Liver (tissue), 9 donors: ENCODE data around the gene EXD3. TPM values are rescaled to one million over a fixed set of nuclear protein-coding genes. Genes with fewer than 3 reads are reported as not detected.

Experiments
- DNase-seq: peaks from one replicate; pipeline ENCODE4 v3.0.0-alpha.2; 2017; ENCODE audit warnings: low spot score
- H3K27ac ChIP-seq, 2 donors: one replicate each; pipeline ENCODE4 v1.7.0; 2013; ENCODE audit warnings: inconsistent platforms in 2 of 2, low read length in 2 of 2, control low read depth in 1 of 2, low read depth in 1 of 2, mild to moderate bottlenecking in 1 of 2
- H3K27me3 ChIP-seq, 4 donors: one replicate each; pipeline versions ENCODE4 v1.6.1 to v1.7.0; 2013; ENCODE audit warnings: low read length in 3 of 4, inconsistent platforms in 1 of 4, mild to moderate bottlenecking in 1 of 4, moderate library complexity in 1 of 4; ENCODE audit not compliant: control insufficient read depth in 4 of 4, insufficient read depth in 4 of 4
- H3K36me3 ChIP-seq, 4 donors: one replicate each; pipeline versions ENCODE4 v1.6.1 to v1.7.0; 2013; ENCODE audit warnings: low read length in 3 of 4, mild to moderate bottlenecking in 3 of 4, low read depth in 1 of 4, moderate library complexity in 1 of 4; ENCODE audit not compliant: control insufficient read depth in 4 of 4, insufficient read depth in 3 of 4
- H3K4me1 ChIP-seq, 4 donors: one replicate each; pipeline versions ENCODE4 v1.6.1 to v1.7.0; 2013; ENCODE audit warnings: low read length in 3 of 4, mild to moderate bottlenecking in 3 of 4, moderate library complexity in 1 of 4; ENCODE audit not compliant: control insufficient read depth in 4 of 4, insufficient read depth in 4 of 4
- H3K4me3 ChIP-seq, 3 donors: one replicate each; pipeline versions ENCODE4 v1.6.1 to v1.7.0; 2013; ENCODE audit warnings: low read length in 3 of 3, control low read depth in 1 of 3, low read depth in 1 of 3, mild to moderate bottlenecking in 1 of 3
- H3K9ac ChIP-seq, 2 donors: one replicate each; pipeline ENCODE4 v1.7.0; 2013; ENCODE audit warnings: low read length in 2 of 2, mild to moderate bottlenecking in 2 of 2, moderate library complexity in 2 of 2, control low read depth in 1 of 2, low read depth in 1 of 2
- H3K9me3 ChIP-seq, 4 donors: one replicate each; pipeline versions ENCODE4 v1.6.1 to v1.7.0; 2013; ENCODE audit warnings: low read length in 3 of 4; ENCODE audit not compliant: control insufficient read depth in 4 of 4
- EGR1 ChIP-seq, 2 donors: IDR thresholded peaks; 2 replicates each; pipeline ENCODE4 v1.6.1; 2016 to 2018; ENCODE audit warnings: antibody characterized with exemption in 2 of 2, low read depth in 2 of 2
- FOXA1 ChIP-seq: IDR thresholded peaks from 2 replicates; pipeline ENCODE4 v1.6.1; 2016; ENCODE audit warnings: antibody characterized with exemption
- FOXA2 ChIP-seq: IDR thresholded peaks from 2 replicates; pipeline ENCODE4 v1.6.1; 2016; ENCODE audit warnings: antibody characterized with exemption
- GABPA ChIP-seq, 2 donors: IDR thresholded peaks in 1 of 2; conservative IDR thresholded peaks in 1 of 2; 2 replicates each; pipeline ENCODE4 v1.6.1; 2016; ENCODE audit warnings: antibody characterized with exemption in 2 of 2, mild to moderate bottlenecking in 1 of 2, moderate library complexity in 1 of 2
- HNF4A ChIP-seq, 2 donors: conservative IDR thresholded peaks; 2 replicates each; pipeline ENCODE4 v1.6.1; 2016; ENCODE audit warnings: antibody characterized with exemption in 2 of 2, mild to moderate bottlenecking in 2 of 2
- HNF4G ChIP-seq: IDR thresholded peaks from 2 replicates; pipeline ENCODE4 v1.6.1; 2016; ENCODE audit warnings: antibody characterized with exemption
- JUND ChIP-seq, 2 donors: IDR thresholded peaks; 2 replicates each; pipeline ENCODE4 v1.6.1; 2016; ENCODE audit warnings: antibody characterized with exemption in 2 of 2
- NR2F2 ChIP-seq: IDR thresholded peaks from 2 replicates; pipeline ENCODE4 v1.6.1; 2016; ENCODE audit warnings: antibody characterized with exemption
- RAD21 ChIP-seq, 2 donors: IDR thresholded peaks; 2 replicates each; pipeline ENCODE4 v1.6.1; 2016; ENCODE audit warnings: antibody characterized with exemption in 2 of 2, mild to moderate bottlenecking in 2 of 2
- RXRA ChIP-seq, 2 donors: IDR thresholded peaks; 2 replicates each; pipeline ENCODE4 v1.6.1; 2017 to 2018; ENCODE audit warnings: antibody characterized with exemption in 2 of 2, mild to moderate bottlenecking in 1 of 2
- SP1 ChIP-seq: IDR thresholded peaks from 2 replicates; pipeline ENCODE4 v1.6.1; 2018; ENCODE audit warnings: antibody characterized with exemption, mild to moderate bottlenecking
- TAF1 ChIP-seq: conservative IDR thresholded peaks from 2 replicates; pipeline ENCODE4 v1.6.1; 2016; ENCODE audit warnings: antibody characterized with exemption, mild to moderate bottlenecking
- YY1 ChIP-seq: IDR thresholded peaks from 2 replicates; pipeline ENCODE4 v1.6.1; 2016; ENCODE audit warnings: antibody characterized with exemption, mild to moderate bottlenecking
- WGBS: extraction: QIAGEN DNeasy Blood & Tissue Kit; methylation state at CpG from one replicate; pipeline ENCODE4 v1.1.7; 2013; 5-methylcytosine and 5-hydroxymethylcytosine counted together
- polyA plus RNA-seq, 2 donors: library from polyadenylated mRNA; stranded (reverse) in 1 of 2; unstranded in 1 of 2; fragments of 200-250 nt in 1 of 2; fragments of >200 nt in 1 of 2; fragmentation: Nextera tagmentation in 1 of 2; extraction: Ambion mirVana in 1 of 2; gene quantifications; one replicate each; pipeline versions ENCODE4 v1.2.1 to v1.2.3, GENCODE V29; 2013 to 2015
- total RNA-seq, 2 donors: library from RNA; depleted of rRNA; stranded (reverse); fragments of >200 nt; gene quantifications; one replicate each; pipeline ENCODE4 v1.2.3, GENCODE V29; 2014
- TF ChIP-seq, protein P1 (sequence below): IDR thresholded peaks from 2 replicates; pipeline ENCODE4 v1.6.1; 2016; ENCODE audit warnings: antibody characterized with exemption, mild to moderate bottlenecking
- TF ChIP-seq, protein P2 (sequence below): IDR thresholded peaks from 2 replicates; pipeline ENCODE4 v1.6.1; 2016; ENCODE audit warnings: antibody characterized with exemption
- TF ChIP-seq, protein P3 (sequence below): IDR thresholded peaks from 2 replicates; pipeline ENCODE4 v1.6.1; 2016; ENCODE audit warnings: antibody characterized with exemption
- TF ChIP-seq, protein P4 (sequence below): fragments of 150-350 bp; IDR thresholded peaks from 2 replicates; pipeline ENCODE4 v1.5.1; 2017; ENCODE audit warnings: improper control_type of control experiment, low read depth, low read length; ENCODE audit not compliant: missing input control
- TF ChIP-seq, protein P5 (sequence below): IDR thresholded peaks from 2 replicates; pipeline ENCODE4 v1.6.1; 2016; ENCODE audit warnings: antibody characterized with exemption
- donor health status: healthy.
- donor health status: healthy.
- donor health status: healthy.
- donor health status: healthy.
- donor health status: healthy.

The EXD3 gene
- total and polyA plus RNA-seq, 4 donors, result 2.5 to 6.7 (median 3.7) TPM

DNA sequence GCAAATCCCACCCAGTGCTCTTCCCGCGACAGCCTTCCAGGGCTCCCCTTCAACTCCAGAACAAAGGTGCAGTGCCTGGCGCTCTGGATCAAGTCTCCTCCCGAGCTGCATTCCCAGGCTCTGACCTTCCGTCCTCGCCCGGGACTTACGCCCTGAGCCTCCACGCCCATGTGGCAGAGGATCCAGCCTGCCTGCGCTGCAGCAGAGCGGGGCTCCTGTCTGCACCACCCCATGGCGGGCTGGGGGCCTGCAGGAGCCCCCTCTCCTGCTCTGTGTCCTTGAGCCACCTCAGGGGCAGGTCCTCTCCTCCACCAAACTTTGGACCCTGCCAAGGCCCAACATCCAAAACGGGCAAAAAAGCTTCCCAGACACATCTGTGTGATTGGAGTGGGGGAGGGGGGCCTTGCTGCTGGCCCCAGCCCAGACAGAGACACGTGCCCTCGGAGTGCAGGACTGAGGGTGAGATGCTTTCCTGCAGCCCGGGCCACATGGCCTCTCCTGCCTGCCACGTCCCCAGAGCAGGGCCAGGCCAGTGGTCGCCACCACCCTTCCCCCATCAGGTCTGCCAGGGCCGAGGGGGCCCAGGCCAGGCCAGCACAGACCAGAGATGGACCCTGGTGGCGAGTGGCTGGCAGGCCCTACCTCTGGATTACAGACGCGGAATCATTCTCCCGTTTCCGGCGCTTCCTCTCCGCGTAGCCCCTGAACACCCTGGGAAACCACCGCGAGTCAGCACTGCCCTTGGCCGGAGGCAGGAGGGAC is 31.8 kb upstream of the EXD3 start:
- Histone ChIP-seq H3K36me3 (peaks cover 0 to 4% (median 1%) of the 10 kb centered on the region in 4 donors), H3K27me3 (no peaks in the 10 kb centered on the region), H3K9me3 (no peaks in the 10 kb centered on the region), H3K27ac (peak overlapping the region; percentile 90 to 92), H3K4me1 (peaks cover 24 to 53% (median 38%) of the 10 kb centered on the region in 4 donors), H3K9ac (peak overlapping the region; percentile 35 to 74), H3K4me3 (peak overlapping the region; percentile 2 to 58 (median 25))
- 43% methylated on average over 30 of the region's 30 CpGs for WGBS
- peak; percentile 24 for TF ChIP-seq YY1
- peak; percentile 79 to 81 for TF ChIP-seq HNF4A (conservative IDR thresholded peaks at IDR 0.05)
- TF ChIP-seq, protein P1, sequence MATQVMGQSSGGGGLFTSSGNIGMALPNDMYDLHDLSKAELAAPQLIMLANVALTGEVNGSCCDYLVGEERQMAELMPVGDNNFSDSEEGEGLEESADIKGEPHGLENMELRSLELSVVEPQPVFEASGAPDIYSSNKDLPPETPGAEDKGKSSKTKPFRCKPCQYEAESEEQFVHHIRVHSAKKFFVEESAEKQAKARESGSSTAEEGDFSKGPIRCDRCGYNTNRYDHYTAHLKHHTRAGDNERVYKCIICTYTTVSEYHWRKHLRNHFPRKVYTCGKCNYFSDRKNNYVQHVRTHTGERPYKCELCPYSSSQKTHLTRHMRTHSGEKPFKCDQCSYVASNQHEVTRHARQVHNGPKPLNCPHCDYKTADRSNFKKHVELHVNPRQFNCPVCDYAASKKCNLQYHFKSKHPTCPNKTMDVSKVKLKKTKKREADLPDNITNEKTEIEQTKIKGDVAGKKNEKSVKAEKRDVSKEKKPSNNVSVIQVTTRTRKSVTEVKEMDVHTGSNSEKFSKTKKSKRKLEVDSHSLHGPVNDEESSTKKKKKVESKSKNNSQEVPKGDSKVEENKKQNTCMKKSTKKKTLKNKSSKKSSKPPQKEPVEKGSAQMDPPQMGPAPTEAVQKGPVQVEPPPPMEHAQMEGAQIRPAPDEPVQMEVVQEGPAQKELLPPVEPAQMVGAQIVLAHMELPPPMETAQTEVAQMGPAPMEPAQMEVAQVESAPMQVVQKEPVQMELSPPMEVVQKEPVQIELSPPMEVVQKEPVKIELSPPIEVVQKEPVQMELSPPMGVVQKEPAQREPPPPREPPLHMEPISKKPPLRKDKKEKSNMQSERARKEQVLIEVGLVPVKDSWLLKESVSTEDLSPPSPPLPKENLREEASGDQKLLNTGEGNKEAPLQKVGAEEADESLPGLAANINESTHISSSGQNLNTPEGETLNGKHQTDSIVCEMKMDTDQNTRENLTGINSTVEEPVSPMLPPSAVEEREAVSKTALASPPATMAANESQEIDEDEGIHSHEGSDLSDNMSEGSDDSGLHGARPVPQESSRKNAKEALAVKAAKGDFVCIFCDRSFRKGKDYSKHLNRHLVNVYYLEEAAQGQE, result peak; percentile 27
- peak in 1 of 2 donors; percentile 6 for TF ChIP-seq GABPA (IDR thresholded peaks at IDR 0.05 in 1 of 2, conservative IDR thresholded peaks at IDR 0.05 in 1 of 2)
- TF ChIP-seq, protein P2, sequence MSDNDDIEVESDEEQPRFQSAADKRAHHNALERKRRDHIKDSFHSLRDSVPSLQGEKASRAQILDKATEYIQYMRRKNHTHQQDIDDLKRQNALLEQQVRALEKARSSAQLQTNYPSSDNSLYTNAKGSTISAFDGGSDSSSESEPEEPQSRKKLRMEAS, result no peak
- peak; percentile 82 for TF ChIP-seq SP1
- TF ChIP-seq RXRA (IDR thresholded peaks at IDR 0.05), result peak; percentile 65 to 67
- no peak for TF ChIP-seq EGR1 (IDR thresholded peaks at IDR 0.05; ENCODE audit: low read depth in 2 of 2)
- no peak for DNase-seq

DNA sequence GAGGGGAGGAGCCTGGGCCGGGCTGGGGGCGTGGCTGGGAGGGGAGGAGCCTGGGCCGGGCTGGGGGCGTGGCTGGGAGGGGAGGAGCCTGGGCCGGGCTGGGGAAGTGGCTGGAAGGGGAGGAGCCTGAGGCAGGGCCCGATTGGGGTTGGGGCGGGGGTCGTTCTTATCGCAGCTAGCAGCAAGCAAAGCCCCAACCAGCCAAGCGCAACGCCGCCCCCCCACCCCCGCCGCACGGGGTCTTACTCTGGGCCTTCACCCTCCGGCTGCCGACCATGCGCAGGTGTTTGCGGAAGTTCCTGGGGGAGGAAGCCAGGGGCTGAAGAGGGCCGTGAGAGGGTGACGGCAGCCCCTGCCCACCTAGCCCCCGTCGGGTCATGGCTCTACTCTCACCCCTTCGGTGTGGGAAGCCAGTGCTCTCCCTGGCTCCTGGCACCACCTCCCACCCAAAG is 31.2 kb upstream of the EXD3 start:
- peak overlapping the region; percentile 35 to 74 for H3K9ac ChIP-seq
- peaks cover 20 to 53% (median 36%) of the 10 kb centered on the region in 4 donors for H3K4me1 ChIP-seq
- peak overlapping the region; percentile 2 to 58 (median 25) for H3K4me3 ChIP-seq
- H3K27ac ChIP-seq, result peak overlapping the region; percentile 90 to 92
- TF ChIP-seq HNF4G, result no peak
- TF ChIP-seq FOXA1, result no peak
- TF ChIP-seq, protein P3, sequence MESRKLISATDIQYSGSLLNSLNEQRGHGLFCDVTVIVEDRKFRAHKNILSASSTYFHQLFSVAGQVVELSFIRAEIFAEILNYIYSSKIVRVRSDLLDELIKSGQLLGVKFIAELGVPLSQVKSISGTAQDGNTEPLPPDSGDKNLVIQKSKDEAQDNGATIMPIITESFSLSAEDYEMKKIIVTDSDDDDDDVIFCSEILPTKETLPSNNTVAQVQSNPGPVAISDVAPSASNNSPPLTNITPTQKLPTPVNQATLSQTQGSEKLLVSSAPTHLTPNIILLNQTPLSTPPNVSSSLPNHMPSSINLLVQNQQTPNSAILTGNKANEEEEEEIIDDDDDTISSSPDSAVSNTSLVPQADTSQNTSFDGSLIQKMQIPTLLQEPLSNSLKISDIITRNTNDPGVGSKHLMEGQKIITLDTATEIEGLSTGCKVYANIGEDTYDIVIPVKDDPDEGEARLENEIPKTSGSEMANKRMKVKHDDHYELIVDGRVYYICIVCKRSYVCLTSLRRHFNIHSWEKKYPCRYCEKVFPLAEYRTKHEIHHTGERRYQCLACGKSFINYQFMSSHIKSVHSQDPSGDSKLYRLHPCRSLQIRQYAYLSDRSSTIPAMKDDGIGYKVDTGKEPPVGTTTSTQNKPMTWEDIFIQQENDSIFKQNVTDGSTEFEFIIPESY, result no peak
- TF ChIP-seq TAF1, result no peak
- TF ChIP-seq JUND (IDR thresholded peaks at IDR 0.05), result no peak
- no peak for TF ChIP-seq RXRA (IDR thresholded peaks at IDR 0.05)
- no peak for TF ChIP-seq RAD21 (IDR thresholded peaks at IDR 0.05)
- TF ChIP-seq, protein P4, sequence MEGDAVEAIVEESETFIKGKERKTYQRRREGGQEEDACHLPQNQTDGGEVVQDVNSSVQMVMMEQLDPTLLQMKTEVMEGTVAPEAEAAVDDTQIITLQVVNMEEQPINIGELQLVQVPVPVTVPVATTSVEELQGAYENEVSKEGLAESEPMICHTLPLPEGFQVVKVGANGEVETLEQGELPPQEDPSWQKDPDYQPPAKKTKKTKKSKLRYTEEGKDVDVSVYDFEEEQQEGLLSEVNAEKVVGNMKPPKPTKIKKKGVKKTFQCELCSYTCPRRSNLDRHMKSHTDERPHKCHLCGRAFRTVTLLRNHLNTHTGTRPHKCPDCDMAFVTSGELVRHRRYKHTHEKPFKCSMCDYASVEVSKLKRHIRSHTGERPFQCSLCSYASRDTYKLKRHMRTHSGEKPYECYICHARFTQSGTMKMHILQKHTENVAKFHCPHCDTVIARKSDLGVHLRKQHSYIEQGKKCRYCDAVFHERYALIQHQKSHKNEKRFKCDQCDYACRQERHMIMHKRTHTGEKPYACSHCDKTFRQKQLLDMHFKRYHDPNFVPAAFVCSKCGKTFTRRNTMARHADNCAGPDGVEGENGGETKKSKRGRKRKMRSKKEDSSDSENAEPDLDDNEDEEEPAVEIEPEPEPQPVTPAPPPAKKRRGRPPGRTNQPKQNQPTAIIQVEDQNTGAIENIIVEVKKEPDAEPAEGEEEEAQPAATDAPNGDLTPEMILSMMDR, result no peak
- TF ChIP-seq, protein P1, result no peak
- no peak for TF ChIP-seq SP1
- no peak for TF ChIP-seq YY1
- TF ChIP-seq, protein P2, result no peak
- no peak for TF ChIP-seq EGR1 (IDR thresholded peaks at IDR 0.05; ENCODE audit: low read depth in 2 of 2)
- TF ChIP-seq FOXA2, result no peak
- TF ChIP-seq HNF4A (conservative IDR thresholded peaks at IDR 0.05), result no peak
- no peak for TF ChIP-seq NR2F2
- TF ChIP-seq, protein P5, sequence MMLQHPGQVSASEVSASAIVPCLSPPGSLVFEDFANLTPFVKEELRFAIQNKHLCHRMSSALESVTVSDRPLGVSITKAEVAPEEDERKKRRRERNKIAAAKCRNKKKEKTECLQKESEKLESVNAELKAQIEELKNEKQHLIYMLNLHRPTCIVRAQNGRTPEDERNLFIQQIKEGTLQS, result no peak
- no peak for TF ChIP-seq GABPA (IDR thresholded peaks at IDR 0.05 in 1 of 2, conservative IDR thresholded peaks at IDR 0.05 in 1 of 2)
- DNase-seq, result peak; percentile 59
- no peaks in the 10 kb centered on the region for H3K9me3 ChIP-seq
- no peaks in the 10 kb centered on the region for H3K27me3 ChIP-seq
- WGBS, result 10% methylated on average over 22 of the region's 24 CpGs
- peaks cover 0 to 5% (median 2%) of the 10 kb centered on the region in 4 donors for H3K36me3 ChIP-seq
